ENCODE data around the gene DNHD1.

GRCh38 chr11:6497069-6497839, at the start of gene DNHD1:
- TF ChIP-seq FOXM1 (IDR thresholded peaks at IDR 0.05; ENCODE audit: borderline replicate concordance) (no peak), L3MBTL2 (conservative IDR thresholded peaks at IDR 0.05) (no peak), BHLHE40 (IDR thresholded peaks at IDR 0.05; ENCODE audit: borderline replicate concordance) (no peak), ZNF384 (IDR thresholded peaks at IDR 0.05) (no peak), FOXK2 (IDR thresholded peaks at IDR 0.05) (no peak), SUZ12 (IDR thresholded peaks at IDR 0.05) (no peak), CTBP1 (IDR thresholded peaks at IDR 0.05; ENCODE audit: borderline replicate concordance) (no peak), TARDBP (IDR thresholded peaks at IDR 0.05) (no peak), SP1 (IDR thresholded peaks at IDR 0.05) (no peak), NFRKB (IDR thresholded peaks at IDR 0.05) (no peak), ARNT (IDR thresholded peaks at IDR 0.05) (no peak), HDGF (IDR thresholded peaks at IDR 0.05; ENCODE audit: borderline replicate concordance) (no peak), ELF4 (IDR thresholded peaks at IDR 0.05) (no peak)
- TF ChIP-seq, protein P1, sequence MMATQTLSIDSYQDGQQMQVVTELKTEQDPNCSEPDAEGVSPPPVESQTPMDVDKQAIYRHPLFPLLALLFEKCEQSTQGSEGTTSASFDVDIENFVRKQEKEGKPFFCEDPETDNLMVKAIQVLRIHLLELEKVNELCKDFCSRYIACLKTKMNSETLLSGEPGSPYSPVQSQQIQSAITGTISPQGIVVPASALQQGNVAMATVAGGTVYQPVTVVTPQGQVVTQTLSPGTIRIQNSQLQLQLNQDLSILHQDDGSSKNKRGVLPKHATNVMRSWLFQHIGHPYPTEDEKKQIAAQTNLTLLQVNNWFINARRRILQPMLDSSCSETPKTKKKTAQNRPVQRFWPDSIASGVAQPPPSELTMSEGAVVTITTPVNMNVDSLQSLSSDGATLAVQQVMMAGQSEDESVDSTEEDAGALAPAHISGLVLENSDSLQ (IDR thresholded peaks at IDR 0.05) = no peak

All from HEK293T (cell line).